GM19328 (cell line): ENCODE data around the gene JMJD7.

ENCODE experiments used
- ATAC-seq: cut with Tn5 transposase; IDR thresholded peaks from one replicate; pipeline ENCODE4 v1.9.1; 2021; ENCODE audit warnings: mild to moderate bottlenecking, moderate library complexity; ENCODE audit not compliant: unreplicated experiment

Gene JMJD7

DNA sequence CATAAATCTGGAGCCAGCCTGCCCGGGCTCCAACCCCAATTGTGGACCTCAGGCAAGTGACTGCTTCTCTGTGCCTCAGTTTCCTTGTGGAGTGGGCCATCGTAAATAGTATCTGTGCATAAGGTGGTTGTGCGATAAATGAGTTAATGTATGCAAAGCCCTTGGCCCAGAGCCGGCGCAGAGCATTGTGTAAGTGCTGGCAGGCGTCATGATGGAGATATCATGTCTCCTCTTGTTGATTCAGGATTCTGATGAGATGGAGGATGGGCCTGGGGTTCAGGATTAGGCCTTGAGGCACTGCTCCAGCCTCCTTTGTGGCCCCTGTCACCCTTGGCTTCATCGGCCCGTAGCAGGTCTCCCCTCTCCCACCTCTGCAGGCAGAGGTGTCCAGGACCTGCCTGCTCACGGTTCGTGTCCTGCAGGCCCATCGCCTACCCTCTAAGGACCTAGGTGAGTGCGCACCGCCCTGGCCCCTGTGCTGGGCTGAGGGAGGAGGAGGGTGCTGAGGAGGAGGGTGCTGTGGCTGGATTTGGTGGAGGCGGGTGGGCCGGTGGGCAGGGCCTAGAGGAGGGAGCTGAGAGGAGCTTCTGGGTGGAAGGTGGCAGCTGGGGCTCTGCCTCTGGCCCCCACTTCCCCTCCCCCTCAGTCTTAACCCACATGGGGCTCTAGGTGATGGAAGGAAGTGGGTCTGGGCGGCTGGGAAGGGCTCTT, 12.0 kb downstream of the JMJD7 start:
- ATAC-seq, result no peak

DNA sequence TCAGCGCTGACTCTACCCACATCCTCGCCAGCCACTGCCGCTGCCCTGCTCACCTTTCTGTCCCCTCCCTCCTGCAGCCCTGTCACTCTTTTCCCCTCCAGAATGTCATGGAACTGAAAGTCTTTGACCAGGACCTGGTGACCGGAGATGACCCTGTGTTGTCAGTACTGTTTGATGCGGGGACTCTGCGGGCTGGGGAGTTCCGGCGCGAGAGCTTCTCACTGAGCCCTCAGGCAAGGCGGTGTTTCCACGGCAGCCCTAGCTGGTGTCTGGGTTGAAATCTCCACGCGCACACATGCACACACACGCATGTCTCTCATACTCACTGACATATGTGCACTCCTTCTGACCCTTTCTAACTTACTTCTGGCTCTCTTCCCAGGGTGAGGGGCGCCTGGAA, 12.8 kb downstream of the JMJD7 start:
- no peak for ATAC-seq

DNA sequence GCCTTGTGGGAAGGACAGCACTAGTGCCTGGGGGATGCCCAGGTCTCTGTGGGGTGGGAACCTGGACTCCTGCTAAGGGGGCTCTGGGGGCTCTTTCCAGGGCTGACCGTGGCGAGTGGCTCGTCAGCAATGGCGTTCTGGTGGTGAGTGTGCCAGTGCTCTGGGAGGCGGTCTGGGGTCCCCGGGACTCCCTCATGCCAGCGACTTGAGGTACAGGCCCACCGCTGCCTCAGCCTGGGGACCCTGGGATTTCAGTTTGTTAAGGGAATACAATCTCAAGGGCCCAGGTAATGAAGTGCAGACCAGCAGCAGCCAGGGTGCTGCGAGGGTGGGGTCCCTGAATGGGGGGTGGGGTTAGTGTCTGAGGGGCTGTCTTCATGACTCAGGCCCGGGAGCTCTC, 13.2 kb downstream of the JMJD7 start:
- ATAC-seq, result no peak

- ATAC-seq, result no peak
Observed at GRCh38 chr15:41842229-41842628, 14.3 kb downstream of the JMJD7 start.

DNA sequence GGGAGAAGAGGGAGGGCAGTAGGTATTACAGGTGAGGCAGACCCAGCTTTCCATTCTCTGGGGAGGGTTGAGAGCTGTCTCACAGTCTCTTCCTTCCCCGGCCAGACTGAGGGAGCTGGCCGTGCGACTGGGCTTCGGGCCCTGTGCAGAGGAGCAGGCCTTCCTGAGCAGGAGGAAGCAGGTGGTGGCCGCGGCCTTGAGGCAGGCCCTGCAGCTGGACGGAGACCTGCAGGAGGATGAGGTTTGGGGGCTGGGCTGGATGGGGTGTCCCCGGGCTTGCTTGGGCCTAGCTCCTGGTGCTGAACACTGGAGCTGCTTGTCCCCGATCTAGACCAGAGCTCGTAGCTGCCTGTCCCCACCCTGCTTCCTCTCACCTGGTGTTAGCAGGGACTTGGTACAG, 15.7 kb downstream of the JMJD7 start:
- ATAC-seq, result no peak

GRCh38 chr15:41844814-41845213, 16.9 kb downstream of the JMJD7 start:
- ATAC-seq, result no peak

- ATAC-seq, result no peak
Observed at GRCh38 chr15:41847206-41847605, 19.3 kb downstream of the JMJD7 start.

GRCh38 chr15:41847981-41848380, 20.1 kb downstream of the JMJD7 start:
- ATAC-seq, result no peak

DNA sequence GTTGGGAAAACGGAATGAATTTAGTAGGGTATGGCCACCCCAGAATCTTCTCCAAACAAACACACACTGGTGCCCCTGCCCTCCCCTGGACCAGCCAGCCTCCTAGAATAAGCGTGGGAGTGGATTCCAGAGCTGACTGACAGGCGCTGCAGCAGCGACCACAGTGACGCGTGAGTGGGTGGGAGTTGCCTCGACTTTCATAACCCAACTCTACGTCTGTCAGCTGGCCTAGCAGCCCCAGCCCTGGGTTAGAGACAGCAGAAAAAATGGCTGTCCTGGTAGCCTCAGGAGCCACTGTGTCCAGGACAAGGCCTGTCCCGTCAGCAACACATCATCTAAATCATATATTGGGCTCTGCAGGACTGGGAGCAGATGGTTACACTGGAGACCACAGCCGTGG, 20.7 kb downstream of the JMJD7 start:
- ATAC-seq, result no peak

DNA sequence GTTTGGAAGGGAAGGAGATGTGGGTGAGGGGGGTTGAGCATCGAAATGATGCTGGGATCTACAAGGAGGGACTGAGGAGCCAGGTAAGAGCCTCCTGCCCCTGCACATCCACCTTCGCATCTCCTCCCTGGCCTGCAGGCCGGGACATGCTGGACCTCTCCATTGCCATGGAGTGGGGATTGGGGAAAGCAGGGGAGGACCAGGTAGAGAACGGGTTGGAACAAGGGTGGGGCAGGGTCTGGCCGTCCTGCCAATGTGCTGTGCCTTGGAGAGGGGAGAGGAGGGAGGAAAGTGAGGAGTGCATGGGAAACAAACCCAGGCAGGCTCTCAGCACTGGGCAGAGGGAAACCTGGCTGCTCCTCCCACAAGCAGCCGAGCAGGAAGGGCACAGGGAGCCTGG, 21.3 kb downstream of the JMJD7 start:
- ATAC-seq, result no peak

DNA sequence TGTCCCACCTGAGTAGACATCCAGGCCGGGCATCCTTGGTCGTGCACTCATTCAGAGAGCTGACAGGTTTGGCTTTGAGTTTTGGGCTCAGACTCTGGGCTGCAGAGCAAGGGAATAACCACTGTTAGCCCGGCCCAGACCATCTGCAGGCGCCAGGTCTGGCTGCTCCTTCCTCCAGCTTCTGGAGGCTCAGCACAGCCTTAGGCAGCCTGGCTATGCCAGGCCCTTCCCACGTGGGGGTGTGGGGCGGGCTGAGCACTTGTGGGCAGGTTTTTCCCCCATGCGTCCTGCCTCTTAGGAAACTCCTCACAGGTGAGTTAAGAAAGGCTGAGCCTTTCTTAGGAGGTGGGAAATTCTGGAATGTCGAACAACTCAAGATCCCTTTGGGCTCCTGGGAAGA, 22.0 kb downstream of the JMJD7 start:
- no peak for ATAC-seq

DNA sequence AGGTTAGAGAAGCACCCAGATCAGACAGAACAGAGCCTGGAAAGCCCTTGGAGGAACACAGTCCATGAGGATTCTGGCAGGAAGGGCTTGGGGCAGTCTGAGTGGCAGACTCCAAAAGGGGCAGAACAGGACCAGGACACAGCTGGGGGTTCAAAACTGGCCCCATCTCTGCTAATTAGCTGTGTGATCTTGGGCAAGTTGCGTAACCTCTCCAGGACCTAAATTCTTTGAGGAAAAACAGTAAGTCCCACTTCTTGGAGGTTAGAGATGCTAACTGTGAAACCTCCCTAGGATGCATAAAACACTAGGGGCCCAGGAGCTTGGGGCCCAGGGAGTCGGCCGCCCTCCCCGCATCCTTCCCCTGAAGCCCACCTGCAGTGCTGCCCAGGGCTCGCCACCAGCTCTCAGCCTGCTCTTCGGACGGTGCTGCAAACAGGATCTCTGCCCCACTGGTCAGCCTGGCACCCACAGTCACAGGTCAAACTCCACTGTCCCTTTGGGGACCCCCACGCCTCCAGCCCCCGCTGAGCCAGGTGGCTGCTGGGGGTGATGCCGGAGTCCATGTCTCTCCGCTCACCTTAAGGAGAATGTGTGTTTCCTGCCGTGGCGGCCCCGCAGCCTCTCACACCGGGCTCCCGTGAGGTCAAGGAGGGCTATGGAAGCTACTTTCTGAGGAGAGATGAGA, 22.7 kb downstream of the JMJD7 start:
- no peak for ATAC-seq

GRCh38 chr15:41851167-41851523, 23.3 kb downstream of the JMJD7 start:
- ATAC-seq, result no peak

- no peak for ATAC-seq
Observed at GRCh38 chr15:41851755-41852370, 24.0 kb downstream of the JMJD7 start.

DNA sequence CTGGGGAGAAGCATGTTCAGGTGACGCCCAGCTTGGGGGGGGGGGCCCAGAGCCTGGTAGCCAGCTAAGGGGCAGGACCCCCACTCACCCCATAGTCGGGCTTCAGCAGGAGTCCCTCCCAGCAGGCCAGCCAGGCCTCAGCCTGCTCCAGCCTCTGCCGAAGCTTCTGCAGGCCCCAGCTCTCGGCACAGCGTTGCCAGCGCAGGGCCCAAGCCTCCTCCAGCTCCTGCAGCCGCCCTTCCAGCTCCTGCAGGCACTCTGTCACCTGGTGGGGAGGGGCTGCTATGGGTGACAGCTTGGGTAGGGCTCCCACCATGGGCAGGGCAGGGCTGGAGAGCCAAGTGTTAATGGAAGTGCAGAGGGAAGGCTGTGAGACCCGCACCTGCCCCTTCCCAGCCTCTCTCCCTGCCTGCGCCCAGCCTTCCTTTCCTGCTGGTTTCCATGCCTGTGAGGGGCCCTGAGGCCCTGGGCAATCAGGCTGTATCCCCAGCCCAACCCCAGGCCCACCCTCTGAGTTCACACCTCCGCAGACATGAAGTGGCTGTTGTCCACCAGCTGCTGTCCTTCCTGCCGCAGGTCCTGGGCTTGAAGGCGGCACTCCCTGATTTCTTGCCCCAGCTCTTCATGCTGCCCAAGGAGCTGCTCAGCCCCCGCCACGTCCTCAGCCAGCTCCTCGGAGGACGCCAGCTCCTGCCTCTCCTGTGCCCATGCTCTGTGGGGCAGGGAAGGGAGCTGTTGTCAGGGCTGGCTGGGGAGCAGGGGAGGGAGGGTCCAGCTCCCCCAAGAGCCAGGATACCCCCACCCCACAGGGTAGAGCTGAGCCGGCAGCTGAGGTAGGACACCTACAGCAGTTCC, 25.1 kb downstream of the JMJD7 start:
- no peak for ATAC-seq

- ATAC-seq, result no peak
Observed at GRCh38 chr15:41853831-41854230, 25.9 kb downstream of the JMJD7 start.

- no peak for ATAC-seq
Observed at GRCh38 chr15:41854443-41854842, 26.6 kb downstream of the JMJD7 start.

GRCh38 chr15:41855261-41855961, 27.5 kb downstream of the JMJD7 start:
- ATAC-seq, result no peak

- ATAC-seq, result no peak
Observed at GRCh38 chr15:41856262-41856661, 28.4 kb downstream of the JMJD7 start.

GRCh38 chr15:41856716-41857115, 28.8 kb downstream of the JMJD7 start:
- ATAC-seq, result no peak

DNA sequence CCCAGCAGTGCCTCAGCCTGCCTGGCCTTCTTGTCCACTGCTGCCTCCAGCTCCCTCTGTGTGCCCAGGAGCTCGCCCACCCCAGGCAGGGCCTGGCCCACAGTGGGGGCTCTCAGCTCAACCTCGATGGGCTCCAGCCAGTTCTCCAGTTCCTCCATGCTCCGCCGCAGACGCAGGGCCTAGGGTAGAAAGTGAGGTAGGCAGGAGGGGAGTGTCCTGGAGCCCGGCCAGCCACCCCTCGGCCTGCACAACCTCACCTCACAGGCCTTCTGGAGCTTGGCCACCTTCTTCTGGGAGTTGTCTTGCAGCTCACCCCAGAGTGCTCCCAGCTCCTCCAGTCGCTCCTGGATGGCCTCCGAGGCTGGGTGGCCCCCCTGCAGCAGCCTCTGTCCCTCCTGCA, 29.4 kb downstream of the JMJD7 start:
- no peak for ATAC-seq
